22Rv1 (cell line): ENCODE data around the gene IPPK.

Experiments
- CTCF ChIP-seq: fragments of 450-650 bp; IDR thresholded peaks from 2 replicates; pipeline ENCODE4 v1.5.1; 2017; ENCODE audit warnings: mild to moderate bottlenecking
- ZFX ChIP-seq: fragments of 450-650 bp; IDR thresholded peaks from 2 replicates; pipeline ENCODE4 v1.6.1; 2017; ENCODE audit warnings: antibody characterized with exemption, borderline replicate concordance

- TF ChIP-seq CTCF, result no peak
- TF ChIP-seq ZFX, result no peak
Measured at GRCh38 chr9:92605224-92605623, 64.7 kb downstream of the IPPK start.
